Renal cortex interstitium (tissue), 11 donors: ENCODE measurements around the gene PYM1. TPM values are rescaled to one million over a fixed set of nuclear protein-coding genes. Genes with fewer than 3 reads are reported as not detected.

Source experiments
- DNase-seq, 11 donors: peaks; one replicate each; pipeline ENCODE4 v3.0.0-alpha.2; 2013; ENCODE audit warnings: low read depth in 9 of 11, low spot score in 4 of 11; ENCODE audit errors: extremely low read depth in 1 of 11
- polyA plus RNA-seq, 3 donors: library from polyadenylated mRNA; unstranded; fragments of 120-200 nt; gene quantifications; one replicate each; pipeline ENCODE4 v1.2.1, GENCODE V29; 2013; ENCODE audit not compliant: insufficient read length in 3 of 3

Gene PYM1
- polyA plus RNA-seq, 3 donors, result 32.3 to 40.0 (median 37.5) TPM

DNA sequence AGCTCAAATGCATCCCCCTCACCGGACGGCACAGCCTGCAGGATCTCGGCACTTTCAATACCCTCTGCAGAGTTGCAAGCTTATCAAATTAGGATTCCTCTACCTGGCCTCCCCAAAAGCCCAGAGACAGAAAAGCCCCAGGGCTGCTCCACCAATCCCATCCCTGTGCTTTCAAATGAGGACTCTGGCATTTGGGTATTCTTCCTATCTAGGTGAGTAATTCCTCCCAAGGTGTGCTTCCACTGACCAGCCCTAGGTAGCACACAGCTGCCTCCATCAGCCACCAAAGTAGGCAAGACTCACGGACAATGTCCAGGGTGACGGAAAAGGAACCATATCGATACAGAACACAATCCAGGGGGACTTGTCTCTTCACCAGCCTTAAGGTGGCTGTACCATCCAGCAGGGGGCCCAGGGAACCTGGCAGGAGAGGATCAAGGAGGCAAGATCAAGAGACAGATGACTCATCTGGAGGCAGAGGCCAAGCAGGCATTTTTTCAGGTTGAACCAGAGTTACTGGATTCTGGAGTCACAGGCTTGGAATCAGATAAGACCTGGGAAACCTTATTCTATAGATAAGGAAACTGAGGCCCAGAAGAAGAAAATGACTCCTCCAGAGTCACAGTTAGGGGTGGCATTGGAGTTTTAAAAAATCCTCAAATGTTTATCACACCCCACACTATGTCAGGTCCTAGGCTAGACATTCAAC lies 28.3 kb upstream of the PYM1 start:
- DNase-seq, result no peak

DNA sequence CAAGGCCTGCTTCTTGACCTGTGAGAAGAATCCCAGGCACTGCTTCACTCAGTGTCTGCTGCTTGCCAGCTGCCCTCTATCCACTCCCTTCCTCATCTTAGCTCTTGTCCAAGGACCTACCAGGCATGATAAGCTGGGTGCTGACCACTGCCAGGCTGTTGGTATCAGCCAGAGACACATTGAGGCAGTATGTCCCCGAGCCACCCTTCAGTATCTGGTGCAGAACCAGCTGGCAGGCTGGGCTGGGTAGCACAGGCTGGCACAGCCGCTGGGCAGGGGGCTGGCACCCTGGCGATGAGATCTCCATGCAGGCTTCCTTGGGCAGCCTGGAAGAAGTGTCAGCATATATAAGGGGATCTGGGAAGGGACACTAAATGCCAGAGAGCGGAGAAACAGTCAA lies 27.6 kb upstream of the PYM1 start:
- DNase-seq, result no peak

DNA sequence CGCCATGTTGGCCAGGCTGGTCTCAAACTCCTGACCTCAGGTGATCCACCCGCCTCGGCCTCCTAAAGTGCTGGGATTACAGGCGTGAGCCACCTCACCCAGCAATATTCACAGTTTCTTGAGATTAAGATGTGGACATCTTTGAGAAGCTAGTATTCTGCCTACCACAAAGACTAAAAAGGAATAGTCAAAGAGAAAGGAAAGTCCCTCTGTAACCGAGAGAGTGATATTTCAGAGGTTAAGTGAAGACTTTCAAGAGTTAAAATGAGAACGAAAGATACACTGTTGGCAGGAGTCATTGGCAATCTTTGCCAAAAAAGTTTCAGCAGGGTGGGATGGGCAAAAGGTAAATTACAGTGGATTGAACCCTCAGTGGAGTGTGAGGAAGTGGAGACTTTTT lies 18.9 kb upstream of the PYM1 start:
- no peak for DNase-seq

DNA sequence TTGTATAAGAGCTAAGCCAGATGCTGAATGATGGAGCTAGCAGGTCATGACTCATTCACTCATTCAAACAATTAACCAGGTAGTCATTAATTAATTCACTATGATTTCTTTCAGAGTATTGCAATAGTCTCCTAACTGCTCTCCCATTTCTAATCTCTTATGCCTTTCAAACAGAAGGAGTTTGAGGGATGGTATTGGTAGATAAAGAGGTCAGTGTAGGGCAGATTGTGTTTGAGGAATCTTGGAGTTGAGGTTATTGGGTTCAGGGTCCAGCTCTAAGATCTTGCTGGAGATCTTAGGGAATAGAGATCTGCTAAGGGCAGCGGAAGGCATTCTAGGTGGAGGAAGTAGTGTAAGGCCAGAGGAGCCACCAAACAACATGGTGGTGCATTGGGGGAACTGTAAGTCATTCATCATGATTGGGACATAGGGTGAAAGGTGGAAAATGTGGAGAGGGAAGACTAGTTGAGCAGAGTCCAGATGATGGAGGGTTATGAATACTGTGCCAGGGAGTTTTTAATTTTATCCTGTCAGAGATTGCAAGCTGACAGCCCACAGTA lies 15.0 kb upstream of the PYM1 start:
- DNase-seq, result no peak

DNA sequence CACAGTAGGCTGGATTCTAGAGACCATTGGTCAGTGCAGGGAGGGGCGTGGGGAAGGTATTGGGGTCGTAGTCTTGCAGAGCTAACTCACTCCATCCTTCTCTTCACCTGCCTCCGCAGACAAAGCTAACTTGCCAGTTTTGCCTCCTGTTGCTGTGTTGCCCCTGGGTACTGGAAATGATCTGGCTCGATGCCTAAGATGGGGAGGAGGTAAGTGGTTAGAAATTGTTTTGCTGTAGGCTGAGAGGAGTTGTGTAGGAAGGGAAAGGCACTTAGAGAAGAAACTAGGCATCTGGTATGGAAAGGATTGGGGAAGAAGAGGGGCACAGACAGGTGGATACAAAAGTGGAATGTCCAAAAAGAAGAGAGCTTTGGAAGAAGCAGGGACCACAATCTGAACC lies 14.4 kb upstream of the PYM1 start:
- no peak for DNase-seq

DNA sequence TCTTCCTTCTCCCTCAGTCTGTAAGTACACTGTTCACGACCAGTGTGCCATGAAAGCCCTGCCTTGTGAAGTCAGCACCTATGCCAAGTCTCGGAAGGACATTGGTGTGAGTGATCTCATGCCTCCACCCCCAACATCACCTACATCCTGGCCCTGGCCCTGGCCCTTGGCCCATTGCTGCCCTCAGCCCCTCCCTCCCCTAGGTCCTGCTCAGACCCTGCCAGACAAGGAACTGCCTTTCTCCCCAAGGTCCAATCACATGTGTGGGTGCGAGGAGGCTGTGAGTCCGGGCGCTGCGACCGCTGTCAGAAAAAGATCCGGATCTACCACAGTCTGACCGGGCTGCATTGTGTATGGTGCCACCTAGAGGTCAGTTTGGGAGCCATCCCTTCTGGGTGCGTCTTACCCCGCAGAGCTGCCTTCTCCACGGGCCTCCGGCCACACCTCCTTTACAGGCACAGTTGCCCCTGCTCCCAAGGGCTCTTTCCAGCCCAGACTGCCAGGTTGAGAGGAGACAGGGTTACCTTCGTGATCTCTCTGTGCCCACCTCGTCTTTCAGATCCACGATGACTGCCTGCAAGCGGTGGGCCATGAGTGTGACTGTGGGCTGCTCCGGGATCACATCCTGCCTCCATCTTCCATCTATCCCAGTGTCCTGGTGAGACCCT lies 12.5 kb upstream of the PYM1 start:
- peak in 10 of 11 donors; percentile 71 to 87 (median 79) for DNase-seq

DNA sequence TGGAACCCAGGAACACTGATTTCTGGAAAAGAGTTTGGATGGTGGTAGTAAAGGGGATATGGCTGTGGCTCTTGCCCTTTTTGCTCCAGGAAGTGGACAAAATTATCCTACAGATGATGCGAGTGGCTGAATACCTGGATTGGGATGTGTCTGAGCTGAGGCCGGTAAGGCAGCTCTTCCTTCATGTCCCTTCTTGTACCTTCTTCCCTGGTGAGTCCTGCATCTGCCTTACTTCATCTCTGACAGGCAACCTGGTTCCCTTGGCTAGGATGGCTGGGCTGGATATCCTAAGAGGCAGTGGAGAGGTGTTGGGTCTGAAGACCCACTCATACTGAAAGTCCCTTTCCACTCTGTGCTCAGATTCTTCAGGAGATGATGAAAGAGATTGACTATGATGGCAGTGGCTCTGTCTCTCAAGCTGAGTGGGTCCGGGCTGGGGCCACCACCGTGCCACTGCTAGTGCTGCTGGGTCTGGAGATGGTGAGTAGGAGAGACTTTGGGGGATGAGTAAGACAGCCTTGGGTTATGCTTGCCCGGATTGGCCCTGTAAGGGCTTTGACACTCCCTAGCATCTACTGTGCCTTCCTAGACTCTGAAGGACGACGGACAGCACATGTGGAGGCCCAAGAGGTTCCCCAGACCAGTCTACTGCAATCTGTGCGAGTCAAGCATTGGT lies 11.3 kb upstream of the PYM1 start:
- no peak for DNase-seq

DNA sequence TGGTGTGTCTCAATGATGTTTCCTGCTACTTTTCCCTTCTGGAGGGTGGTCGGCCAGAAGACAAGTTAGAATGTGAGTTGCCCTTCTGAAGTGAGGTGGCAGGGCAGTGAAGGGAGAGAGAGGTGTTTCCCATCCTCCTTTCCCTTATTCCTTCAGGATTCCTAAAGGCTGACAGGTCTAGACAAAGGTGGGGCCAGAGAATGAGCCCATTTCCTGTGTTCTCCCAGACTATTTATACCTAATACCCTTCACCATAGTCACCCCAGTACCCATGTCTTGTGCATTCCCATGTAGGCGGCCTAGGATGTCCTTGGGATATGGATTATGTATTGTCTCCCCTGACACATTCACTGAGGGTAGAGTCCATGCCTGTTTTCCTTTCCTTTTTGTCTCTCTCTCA lies 10.3 kb upstream of the PYM1 start:
- no peak for DNase-seq

DNA sequence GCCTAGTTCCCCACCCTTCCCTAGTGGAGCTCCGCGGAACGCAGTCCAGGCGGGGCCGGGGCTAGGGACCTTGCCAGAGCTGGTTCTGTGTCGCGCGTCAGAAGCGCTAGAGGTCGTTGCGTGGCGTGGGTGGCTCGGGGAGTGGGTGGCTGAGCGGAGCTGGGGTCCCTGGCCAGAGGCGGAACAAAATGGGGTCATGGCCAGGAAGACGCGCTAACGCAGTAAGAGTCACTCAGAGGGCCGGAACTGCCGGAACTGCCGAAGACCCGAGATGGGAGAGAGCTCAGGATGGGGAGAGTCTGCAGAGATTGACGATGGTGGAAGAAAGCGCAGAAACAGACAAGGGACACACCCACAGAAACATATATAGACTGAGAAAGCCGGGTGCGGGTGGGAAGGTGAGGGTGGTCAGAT lies 8.1 kb upstream of the PYM1 start:
- DNase-seq, result no peak

DNA sequence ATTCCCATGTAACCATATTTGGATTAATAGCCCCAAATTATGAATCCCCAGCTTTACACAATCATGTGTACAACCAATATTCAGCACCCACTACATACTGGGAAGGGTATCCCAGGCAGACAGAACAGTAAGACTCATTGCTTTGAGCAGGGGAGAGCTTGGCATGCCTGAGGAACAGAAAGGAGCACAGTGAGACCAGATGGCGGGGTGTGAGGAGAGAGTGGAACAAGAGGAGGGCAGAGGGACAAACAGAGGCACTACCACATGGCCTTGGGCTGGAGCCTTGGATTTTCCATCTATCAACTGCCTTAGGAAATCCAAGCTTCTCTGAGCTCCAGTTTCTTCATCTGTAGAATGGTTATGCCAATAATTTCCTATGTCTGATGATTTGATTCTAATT lies 7.1 kb upstream of the PYM1 start:
- DNase-seq, result no peak

DNA sequence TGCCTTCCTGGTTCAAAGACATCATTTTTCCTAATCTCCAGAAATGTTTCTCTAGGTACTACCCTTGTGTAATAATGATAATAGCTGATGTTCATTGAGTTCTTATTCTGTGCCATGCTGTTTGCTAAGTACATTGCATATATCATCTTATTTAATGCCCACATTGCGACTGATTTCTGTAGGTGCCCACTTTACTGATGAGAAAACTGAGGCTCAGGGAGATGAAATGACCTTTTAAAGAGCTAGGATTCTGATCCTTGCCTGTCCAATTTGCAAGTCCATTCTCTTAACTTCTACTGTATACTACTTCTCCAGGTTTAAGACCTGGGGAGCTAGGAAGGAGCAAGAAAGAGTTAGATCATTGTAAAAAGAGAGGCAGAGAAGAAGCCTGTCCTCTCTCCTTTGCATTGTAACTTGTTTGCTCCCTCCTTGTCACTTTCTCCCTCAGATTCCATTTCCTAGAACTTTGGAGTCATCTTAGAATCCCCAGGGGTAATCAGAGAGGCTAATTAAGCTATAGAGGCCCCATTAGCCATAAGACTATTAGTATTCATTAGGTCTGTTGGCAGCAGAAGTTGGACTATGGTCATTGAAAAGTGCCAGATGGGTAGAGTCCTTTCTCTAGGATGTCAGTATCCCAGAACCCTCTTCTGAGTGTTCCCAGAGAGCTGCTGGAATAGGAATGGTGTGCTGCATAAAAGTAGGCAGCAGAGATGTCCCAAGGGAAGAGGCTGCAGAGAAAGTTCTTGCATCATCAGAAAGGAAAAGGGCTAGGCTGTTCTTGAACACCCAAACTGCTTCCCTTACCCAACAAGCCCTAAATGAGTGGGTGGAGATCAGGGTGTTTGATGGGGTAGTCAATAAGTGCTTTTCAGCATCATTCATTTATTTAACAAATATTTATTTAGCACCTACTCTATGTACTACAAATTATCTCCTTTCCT lies 6.4 kb upstream of the PYM1 start:
- no peak for DNase-seq

DNA sequence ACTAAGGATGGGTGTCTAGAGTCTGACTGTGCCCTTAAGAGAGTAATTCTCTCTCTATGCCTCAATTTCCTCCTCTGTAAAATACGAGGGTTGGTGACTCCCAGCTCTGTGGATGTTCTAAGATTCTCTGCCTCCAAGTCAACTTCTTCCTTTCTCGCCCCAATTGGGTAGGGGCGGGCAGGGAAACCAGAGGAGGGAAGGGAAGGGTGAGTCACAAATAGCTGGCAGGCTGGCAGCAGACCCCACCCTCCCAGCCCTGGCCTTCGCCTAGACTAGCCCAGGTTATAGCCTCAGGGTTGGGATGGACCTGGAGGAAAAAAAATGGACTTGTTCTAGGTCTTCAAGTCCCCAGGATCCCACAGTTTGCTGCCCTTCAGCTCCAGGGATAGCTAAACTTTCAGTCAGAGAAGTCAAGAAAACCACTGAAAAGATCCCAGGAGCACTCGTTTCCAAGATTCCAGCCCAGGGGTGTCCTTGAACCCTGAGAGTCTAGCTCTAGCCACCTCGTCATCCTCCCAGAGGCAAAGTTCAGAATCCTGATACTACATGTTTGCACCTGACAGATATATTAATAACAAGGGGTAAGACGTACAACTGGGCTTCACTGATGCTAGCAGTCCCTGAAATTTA lies 5.6 kb upstream of the PYM1 start:
- DNase-seq, result no peak

DNA sequence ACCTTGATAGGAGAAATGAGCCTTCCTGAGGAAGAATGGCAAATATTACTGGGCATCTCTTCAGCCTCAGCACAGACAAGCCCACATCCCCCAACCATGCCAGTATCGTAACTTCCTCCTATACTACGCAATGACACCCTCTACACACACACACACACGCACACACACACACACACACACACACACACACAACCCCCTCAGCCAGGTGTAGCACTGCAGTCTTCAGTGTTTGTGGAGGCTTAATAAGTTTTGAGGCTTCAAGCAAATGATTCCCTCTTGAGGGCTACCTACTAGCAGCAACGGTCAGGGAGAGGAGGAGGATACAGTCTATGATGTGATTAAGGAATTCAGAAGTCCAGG lies 4.8 kb upstream of the PYM1 start:
- no peak for DNase-seq

DNA sequence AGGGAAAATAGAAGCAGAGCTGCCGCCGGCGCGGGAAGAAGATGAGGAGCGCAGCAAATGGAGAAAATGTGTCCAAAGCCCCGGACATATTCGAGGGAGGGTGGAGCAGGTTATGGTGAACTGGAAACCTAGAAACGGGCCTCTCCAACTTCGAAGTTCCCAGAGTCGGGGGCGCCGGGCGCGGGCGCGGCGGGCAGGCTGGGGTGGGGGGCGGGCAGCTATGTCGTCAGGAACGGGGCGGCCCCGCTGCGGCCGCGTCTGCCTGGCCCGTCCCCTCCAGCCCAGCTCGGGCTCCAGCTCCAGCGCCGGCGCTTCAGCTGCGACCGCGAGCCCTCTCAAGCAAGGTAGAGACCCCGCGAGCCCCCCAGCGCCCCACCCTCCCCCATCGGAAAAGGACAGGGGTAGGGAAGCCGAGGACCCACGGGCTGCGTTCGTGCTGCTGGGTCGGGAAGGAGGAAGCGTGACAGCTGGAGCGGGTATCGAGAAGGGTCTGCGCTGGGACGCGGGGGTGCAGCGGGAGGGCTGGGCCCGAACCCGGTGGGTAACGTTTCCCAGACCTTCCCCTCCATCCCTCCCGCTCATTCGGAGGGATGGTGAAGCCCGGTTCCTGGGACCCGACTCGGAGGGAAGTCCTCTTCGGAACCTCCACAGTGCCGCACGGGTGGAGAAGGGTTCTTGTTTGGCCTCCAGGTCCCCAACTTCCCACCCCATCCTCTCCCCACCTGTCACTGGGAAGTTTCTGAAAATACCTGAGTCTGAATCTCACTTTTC lies 4.3 kb upstream of the PYM1 start:
- DNase-seq, result peak in 2 of 11 donors; percentile 23 to 37

DNA sequence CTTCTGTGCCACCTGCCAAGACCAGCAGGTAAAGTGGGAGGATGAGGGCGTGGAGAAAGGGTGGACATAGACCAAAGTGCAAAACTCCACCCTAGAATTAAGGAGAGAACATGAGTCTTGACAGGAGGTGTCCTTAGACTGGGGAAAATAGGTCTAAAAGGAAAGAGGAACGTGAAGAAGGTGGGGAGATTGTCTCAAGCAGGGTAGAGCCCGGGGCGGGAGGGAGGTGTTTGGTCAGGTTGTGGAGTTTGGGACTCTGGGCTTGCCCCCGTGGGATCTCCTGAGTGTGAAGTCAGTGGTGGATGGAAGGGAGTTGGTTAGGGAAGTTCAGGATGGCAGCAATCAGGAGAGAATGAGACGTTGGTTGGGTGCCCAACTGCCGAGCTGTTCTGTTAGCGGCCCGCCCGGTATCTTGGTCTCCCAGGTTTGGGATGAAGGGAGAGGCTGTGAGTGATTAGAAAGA lies 3.7 kb upstream of the PYM1 start:
- DNase-seq, result no peak

DNA sequence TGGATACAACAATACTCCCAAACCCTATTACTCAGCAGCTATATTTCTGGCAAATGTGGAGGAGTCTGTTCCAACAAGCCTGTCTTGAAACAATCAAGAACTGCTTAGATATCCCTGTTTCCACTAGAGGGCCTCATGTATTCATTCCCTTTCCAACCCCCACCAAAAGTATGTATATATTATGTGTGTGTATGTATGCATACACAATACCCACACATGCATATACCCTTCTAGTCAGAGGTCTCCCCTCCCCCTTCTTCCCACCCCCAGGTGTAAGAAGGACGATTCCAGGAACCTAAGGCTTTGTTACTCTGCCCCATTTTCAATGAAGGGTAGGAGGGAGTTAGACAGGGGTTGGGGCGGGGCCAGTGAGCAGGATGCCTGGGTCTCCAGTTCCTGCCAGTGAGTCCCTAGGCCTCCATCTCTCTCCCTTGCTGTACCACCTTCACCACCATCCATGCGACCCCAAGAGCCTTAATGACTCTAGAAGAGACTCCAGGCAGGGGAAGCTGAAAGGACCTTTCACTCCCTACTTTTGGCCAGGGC lies 3.1 kb upstream of the PYM1 start, which contains the start of gene DGKA:
DGKA (plus strand) TSS at position 392 of the 546 bp plus-strand sequence. CDS start 5,342 bp downstream, outside the sequence.
- DNase-seq, result peak in 4 of 11 donors; percentile 45 to 63 (median 54)

DNA sequence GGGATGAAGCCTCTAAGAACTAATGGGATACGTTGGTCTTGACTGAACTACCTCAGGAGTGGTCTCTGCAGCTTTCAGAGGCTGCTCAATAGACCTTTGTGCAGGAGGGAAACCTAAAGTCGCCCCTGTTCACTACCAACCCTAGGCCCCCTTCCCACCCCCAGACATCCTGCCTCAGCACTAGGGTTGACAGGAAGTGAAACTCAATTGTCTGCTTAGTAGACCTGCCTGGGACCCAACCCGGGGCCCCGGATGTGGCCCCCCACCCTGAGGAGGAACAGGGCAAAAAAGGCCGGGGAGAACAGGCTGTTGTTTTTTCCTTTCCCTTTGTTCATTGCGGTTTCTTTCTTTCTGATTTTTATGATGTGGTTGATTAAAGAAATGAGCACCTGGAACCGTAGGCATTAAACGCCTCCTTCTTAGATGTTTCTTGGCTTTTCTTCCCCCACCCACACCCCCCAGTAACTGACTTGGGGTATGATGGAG lies 1.7 kb upstream of the PYM1 start:
- DNase-seq, result no peak
